Stimulated activated CD8-positive, alpha-beta memory T cell treated with anti-CD3 and anti-CD28 coated beads, Interleukin-7, amount 100 ng/mL, for 24 hours (primary cell): ENCODE data around the gene TPCN1.

Experiments used
- DNase-seq: peaks from one replicate; pipeline ENCODE4 v3.0.0-alpha.2; 2020; ENCODE audit warnings: low read depth

Gene TPCN1

DNA sequence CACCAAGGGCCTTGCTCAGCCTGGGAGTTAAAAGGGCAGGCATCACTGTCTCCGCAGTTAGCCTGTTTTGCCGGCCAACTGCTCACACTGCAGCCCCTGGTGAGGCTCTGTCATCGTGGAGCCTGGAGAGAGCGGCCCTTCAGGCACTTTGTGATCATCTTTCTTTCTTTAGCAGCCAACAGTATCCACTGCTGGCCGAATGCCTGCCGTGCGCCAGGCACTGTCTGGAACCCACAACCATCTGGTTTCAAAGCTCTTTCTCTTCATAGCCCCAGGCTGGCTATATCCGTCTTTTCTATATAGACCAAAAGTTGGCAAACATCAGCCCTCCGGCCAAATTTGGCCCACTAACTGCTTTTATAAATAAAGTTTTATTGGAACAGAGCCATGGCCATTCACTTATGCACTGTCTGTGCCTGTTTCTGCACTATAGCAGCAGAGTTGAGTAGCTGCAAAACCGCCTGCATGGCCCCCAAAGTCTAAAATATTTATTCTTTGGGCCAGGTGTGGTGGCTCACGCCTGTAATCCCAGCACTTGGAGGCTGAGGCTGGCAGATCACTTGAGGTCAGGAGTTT lies 84.1 kb downstream of the TPCN1 start:
- DNase-seq, result no peak

DNA sequence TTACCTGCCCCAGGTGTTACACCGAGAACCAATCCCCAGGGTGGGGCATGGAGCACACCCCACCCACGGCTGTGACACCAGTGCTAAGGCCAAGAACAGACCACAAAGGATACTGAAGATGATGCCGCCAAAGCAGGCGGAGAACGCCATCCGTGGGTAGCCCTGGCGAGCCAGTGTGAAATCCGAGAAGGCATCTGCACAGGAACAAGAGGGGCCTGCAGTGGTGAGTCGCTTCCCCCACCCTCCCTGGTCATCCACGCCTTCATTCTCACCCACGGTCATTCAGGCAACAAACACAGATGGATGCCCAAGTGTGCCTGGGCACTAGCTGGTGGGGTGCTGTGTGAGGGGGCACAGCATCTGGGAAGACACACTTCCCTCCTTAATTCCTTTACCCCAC lies 85.1 kb downstream of the TPCN1 start:
- DNase-seq, result no peak

DNA sequence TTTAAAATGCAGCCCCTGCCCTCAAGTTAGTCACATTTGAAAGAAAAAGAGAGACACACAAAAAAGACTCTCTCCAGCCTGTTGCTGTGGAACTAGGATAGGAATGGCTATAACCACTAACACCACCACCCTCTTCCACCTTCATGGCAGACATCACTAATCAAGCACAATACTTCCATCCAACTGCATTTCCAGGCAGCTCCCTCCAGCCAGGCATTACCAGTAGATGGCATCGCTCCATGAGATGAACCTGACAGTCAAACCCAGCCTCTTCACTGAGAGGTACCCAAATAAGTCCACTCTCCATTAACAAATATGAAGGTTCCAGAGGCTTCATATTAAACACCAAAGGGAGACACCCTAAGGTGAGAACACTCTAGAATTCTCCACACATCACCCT lies 89.2 kb downstream of the TPCN1 start:
- no peak for DNase-seq

DNA sequence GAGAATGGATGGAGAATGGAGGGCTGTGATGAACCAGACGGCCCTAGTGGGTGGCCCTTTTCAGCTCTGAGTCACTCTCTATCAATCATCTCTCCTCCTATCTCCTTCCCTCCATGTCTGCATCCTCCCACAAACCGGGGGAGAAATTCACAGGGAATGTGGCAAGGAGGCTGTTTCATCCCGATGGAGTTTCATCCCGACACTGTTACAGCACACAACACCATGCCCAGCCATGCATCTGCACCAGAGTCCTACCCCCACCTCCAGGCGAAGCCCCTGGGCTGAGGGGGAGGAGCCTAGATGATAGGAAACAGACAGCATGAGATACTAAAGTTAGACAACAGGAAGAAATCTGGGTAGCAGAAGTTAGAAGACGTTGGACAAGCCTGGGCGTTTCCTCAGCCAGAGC lies 92.9 kb downstream of the TPCN1 start:
- DNase-seq, result no peak

DNA sequence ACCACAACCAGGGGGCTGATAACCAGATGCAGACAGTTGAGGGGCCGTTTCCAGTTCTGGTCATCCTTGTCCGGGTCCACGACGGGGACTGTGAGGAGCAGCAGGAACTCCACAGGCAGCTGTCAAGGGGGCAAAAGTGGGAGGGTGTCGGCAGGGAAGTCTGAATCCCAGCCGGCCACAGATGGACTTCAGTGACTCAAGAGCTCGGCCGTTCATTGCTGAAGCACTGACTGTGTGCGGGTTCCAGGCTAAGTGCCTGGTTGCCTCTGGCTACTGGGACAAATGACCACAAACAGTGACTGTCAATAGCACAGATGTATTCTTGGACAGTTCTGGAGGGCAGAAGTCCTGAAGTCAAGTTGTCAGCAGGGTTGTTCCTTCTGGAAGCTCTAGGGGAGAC lies 94.1 kb downstream of the TPCN1 start:
- no peak for DNase-seq

DNA sequence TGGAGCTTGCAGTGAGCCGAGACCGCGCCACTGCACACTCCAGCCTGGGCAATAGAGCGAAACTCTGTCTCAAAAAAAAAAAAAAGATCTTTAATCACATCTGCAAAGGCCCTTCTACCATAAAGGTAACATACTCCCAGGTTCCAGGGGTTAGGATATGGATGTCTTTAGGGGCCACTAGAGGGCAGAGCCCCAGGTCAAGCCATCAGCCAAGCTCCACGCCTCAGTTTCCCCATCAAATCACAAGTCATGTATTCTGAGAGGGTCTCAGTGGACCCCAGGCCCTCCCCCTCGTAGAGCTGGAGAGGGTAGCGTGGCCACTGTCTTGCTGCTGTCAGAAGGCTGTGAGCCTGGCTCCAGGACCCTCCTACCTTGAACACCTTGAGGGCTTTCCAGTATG lies 94.9 kb downstream of the TPCN1 start:
- no peak for DNase-seq

DNA sequence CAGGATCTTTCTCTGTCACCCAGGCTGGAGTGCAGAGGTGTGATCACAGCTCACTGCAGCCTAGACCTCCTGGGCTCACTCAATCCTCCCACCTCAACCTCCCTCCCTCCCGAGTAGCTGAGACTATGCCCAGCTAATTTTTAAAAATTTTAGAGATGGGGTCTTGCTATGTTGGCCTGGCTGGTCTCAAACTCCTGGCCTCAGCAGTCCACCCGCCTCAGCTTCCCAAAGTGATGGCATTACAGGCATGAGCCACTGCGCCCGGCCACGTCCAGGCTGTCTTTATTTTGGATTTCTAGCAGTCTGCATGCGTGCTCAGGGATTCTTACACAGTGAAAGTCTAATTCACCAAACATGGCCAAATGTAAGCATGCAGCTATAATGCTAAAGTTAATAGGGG lies 95.9 kb downstream of the TPCN1 start:
- no peak for DNase-seq

DNA sequence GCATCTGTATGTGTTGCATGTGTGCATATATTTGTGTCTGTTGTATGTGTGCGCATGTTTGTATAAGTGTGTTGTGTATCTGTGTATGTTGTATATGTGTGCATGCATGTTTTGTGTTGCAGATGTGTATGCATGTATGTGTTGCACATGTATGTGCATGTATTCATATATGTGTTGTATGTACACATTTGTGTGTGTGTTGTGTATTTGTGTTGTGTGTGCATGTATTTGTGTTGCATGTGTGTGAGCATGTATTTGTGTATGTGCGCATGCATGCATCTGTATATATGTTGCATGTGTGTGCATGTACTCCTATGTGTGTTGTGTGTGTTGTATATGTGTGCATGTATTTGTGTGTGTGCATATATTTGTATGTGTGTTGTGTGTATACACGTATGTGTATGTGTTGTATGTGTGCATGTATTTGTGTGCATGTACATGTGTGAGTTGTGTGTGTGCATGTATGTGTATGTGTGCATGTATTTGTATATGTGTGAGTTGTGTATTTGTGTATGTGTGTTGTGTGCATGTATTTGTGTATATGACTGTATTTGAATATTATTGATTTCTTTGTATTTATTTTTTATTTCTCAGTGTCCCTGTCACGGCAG lies 96.9 kb downstream of the TPCN1 start:
- DNase-seq, result no peak

DNA sequence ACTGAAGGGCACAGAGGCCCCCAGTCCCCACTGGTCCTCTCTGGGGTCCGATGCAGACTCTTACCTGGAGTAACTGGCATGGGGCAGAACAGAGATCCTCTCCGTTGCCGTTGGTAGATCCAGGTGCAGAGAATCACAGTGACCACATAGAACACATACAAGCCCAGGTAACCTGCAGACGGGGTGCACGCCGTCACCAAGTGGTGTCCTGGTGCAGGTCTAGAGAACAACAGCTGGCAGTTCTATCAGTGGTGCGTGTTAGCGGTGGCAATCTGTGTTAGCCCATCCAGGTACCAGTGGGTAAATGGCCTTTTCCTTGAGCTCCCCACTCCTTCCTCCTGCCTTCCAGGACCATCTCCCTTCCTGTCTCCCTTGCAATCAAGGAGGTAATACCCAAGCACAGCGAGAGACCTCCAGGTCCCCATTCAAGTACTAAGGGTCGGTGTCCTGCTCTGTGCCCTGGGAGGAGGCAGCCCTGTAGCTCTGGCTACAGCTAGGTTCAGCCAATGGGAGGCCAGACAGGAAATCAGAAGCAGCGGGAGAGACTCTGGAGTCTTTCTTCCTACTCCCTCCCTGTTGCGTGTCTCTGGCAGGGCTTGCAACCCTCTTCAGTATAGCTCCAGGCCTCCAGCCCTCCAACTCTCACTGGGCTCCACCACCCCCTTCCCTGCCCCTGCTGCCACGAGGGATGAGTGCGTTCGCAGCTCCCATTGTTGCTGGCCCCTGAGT lies 97.8 kb downstream of the TPCN1 start:
- DNase-seq, result no peak

DNA sequence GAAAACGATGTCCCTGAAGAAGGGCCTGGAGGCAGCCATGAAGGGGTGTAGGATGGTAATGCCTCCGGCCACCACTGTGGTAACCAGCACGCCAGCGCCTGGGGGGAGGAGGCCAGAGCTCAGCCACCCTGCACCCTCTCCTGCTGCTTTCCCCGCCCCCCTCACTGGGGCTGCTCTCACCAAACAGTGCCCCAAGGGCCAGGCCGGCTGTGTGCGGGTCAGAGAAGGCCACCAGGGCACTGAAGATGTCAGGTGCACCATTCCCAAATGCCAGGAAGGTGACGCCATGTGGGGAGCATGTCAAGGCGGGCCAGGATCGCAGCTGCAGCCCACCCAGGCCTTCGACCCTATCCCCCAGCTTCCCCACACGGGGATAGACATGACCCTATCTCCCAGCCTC lies 99.1 kb downstream of the TPCN1 start:
- no peak for DNase-seq

DNA sequence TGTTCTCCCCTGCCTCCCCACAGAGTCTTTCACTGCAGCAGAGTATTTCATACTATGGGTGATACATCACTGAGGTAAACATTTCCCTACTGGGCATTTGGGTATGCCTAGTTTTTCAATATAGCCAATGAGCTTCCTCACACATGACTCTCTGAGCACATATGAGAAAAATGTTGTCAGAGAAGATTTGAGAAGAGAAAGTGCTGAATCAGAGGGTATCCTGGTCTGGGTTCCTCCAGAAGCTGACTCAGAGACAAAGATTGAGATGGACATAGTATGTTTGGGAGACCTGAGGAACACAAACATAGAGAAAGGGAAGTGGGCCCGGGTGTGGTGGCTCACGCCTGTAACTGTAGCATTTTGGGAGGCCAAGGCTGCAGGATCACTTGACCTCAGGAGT lies 101.1 kb downstream of the TPCN1 start:
- no peak for DNase-seq

DNA sequence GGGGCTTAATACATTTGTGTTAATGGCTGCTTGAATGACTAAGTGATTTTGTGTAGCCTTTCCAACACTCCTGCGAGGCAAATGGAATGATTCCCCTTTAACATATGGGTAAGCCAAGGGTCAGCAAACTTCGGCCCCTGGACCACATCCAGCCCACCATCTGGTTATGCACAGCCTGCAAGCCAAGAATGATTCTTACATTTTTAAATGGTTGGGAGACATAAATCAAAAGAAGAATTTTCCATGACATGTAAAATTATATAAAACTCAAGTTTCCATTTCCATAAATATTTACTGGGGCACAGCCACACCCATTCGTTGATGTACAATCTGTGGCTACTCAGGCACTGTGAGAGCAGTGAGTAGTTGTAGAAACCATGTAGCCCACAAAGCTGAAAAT lies 104.7 kb downstream of the TPCN1 start:
- DNase-seq, result no peak

DNA sequence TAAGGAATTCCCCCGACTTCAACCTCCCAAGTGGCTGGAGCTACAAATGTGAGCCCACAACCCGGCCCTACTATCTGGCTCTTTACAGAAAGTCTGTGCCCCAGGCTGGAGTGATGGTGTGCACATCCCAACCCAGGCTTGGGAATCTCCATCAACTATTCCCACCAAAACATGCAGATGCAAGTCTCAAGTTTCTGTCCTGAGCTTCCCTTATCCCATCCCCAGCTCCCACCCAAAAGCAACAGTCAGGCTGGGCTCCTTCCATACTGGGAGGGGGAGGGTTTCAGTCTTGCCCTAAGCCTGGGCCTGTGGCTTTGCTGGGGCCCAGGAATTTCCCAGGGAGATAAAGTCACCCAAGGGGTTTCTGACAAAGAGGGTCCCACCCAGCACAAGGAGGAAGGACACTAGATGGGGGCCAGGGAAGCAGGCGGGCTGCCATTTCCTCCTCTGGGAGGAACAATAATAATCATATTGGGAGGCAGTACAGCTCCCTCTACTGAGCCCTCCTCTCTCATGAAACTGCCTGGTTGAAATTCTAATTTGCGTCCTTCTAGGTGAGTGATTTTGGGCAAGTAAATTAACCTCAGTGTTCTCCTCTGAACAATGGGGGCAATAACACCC lies 105.6 kb downstream of the TPCN1 start:
- DNase-seq, result no peak

DNA sequence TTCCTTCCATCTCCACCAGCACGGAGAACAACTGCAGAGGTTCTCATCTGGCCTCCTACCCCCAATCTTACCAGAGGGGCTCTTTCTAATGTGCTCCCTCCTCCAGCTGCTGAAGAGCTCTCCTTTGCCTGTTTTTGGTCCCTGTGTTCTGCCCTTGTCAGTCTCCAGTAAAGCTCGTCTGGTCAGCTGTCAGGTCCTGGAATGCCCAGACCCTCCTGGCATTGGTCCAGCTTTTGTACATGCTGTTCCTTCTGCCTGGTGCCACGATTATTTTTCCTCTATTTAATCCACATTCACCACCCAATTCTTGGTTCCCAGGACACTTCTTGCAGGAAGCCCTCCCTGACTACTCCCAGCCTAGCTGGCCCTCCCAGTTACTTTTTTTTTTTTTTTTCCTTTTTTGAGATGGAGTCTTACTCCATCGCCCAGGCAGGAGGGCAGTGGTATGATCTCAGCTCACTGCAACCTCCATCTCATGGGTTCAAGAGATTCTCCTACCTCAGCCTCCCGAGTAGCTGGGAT lies 107.2 kb downstream of the TPCN1 start:
- DNase-seq, result no peak

DNA sequence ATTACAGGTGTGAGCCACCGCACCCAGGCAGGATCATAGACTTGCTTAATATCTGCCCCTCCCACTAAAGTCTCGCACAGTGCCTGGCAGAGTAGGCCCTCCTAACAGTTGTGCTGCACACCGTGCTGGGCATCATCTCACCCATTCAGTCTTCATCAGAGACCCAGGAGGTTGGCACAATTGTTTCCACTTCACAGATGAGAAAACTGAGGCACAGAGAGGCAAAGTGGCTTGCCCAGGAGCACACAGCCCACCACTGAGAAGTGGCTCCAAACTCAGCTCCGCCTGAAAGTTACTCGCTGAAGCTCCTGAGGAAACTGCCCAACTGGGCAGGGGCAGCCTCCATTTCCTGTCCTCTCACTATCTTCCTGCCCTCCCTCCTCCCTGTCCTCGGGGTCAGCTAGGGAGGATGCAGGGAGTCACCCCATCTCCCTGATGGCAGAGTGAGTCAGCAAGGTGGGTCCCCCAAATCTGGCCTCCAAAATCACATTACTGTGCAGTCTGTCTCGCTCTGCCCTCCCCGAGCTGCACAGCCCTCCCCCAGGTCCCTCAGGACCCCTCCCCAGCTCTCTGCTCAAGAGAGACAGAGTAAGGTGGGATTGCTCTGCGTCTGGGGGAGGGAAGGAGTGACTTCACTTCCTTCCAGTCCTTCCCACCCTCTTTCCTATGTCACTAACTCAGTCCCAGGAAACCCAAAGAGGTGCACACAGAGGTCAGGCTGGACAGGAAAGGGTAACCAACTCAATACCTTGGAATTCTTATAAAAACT lies 107.9 kb downstream of the TPCN1 start:
- no peak for DNase-seq

DNA sequence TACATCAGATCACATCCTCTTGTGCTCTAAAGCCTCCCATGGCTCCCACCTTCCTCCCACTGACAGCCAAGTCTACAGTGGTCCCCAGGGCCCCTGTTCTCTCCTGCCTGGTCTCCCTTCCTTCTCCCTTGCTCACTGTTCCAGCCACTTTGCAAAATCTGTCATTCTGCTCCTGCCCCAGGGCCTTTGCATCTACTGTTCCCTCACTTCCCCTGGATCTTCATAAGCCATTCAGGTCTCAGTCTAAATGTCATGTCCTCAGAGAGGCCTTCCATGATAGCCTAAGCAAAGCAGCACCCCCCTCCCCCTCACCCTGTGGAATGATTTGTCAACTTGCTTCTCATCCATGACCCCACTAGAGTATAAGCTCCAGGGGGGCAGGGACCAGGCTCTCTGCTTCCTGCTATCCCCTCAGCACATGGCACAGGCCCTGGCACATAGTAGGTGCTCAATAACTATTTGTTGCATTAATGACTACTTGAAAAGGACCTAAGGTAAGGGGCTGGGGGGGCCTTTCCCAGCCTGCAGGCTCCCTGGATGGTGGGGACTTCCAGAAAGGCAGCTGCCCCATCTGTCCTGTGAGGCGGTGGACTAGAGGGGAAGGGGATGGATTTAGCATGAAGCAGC lies 108.6 kb downstream of the TPCN1 start:
- DNase-seq, result no peak

DNA sequence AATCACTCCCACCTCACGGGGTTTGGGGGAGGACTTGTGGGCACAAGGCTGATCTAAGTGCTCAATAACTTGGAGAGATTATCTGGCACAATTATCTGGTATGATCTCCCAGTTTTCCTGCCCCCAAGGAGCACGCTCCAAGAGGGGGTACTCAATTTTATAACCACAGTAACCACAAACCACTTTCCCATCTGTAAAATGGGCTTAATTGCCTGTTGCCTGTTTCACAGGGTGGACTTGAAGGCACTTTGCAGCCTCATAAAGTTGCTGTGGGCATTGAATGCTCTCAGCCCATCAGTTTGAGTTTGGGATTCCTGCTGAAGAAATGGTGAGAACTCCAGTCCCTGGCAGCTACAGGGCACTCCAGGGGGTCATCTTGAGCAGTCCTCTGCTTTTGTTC lies 109.2 kb downstream of the TPCN1 start:
- DNase-seq, result no peak

DNA sequence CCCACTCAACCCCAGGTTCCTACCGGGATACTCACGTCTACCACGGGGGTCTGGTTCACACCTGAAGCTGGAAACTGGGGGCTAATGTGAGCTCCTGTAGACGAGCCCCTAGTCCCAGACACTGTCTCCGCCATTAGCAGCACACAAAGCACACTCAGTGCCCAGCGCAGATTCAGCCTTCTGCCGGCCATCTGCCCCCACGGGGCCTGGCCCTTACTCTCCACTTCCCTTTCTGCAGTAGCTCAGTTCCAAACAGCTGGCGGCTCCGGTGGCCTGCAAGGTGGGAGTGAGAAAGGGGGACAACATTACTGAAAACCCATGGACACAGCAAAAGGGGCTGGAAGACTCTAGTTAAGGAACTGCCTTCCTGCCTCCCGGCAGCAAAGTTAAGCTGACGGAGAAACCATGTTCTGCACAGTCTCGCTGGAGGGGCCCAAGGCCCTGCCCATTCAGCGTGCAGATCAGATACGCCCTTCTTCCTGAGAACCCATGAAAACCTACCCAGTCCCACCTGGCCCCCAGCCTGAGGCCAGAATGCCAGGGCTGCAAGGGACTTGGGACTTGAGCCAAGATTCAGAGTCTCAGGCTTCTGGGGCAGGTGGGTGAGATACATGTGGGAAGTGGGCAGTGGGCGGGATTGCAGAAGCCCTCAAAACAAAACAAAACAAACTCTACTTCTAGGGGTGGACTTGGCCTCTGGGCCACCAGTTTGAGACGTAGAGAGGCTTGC lies 111.6 kb downstream of the TPCN1 start:
- no peak for DNase-seq

DNA sequence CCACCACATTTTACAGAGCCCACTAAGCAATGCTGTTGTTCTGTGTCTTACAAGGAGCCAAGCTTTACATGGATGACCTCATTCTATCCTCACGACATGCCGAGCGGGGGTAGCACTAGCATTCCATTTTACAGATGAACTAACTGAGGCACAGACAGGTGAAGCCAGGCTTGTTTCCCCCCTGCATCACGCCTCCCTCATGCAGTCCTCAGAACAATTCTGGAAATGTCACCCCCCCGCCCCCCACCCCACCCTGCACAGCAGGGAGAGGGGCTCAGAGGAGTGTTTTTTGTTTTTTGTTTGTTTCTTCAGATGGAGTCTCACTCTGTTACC lies 112.1 kb downstream of the TPCN1 start:
- DNase-seq, result no peak

DNA sequence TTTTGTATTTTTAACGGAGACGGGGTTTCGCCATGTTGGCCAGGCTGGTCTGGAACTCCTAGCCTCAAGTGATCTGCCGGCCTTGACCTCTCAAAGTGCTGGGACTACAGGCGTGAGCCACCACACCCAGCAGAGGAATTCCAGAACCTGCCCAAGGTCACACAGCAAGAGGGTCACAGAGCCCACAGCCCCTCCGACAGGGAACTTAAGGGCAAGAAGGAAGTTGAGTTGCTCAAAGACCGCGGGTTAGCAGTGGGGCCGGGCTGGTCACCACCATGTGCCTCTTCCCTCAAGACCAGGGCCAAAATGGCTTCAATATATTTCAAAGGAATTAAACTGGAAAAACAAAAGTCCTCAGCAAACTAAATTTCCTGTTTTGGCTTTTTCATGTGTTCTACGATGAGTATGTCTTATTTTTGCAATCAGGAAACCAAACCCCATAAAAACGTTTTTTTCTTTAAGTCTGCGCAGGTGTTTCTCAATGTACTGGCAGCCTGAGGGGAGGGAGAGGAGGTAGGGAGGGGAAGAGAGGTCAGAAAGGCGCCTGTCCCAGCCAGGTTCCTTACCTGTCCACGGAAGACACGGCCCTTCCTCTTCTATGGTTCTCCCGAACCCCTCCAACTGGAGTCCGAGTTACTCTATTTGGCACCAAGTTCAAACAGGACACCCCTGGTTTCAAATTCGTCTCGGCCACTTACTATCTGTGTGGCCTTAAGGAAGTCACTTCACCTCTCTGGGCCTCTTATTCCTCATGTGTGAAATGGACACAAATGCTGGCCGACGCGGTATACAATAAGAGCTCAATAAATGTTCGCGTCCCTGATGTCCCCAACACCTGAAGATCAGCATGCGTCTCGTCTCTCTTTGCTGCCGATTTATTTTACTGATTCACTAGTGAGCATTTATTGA lies 112.9 kb downstream of the TPCN1 start:
- no peak for DNase-seq
